Measurements from ENCODE around the gene PIGS.
A peak's percentile ranks its signal among the peaks of the same experiment; 100 is the strongest.

Gene PIGS

DNA sequence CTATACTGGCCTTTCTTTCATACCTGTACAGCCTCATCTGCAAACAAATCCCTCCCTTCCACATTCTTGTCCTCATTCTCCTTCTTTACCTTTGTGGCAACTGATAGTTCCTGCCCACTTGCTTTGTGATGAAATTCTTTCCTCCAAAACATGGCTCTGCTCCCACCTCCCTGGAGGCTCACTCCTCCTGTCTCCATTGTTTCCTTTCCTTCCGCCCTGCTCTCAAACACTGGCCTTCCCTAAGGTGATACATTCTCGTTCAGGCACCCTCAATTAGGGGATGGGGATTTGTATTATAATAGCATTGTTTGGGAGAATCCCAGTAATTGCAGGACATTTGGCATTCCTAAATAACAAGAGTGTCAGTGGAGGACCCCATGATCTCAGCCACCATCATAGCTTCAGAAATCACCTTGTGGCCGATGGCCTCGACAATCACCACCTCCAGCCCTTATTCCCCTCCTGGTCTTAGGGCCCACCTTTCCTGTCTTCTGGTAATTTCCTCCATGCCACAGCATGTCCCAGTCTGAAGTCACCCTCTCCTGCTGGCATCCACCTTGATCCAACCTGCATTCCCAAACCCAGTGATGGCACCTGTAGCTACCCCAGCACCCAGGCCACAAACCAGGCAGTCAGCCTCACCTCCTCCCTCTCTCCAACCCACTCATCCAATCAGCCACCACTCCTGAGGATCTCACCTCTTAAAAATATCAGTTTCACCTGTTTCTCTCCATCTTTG is 26.8 kb downstream of the PIGS start:
- H3K18ac ChIP-seq (ENCODE audit: low read length), result peak overlapping the region; percentile 49
- no peak overlapping the region for H2BK5ac ChIP-seq (ENCODE audit: low read length)
- H3K4me3 ChIP-seq (ENCODE audit: low read length in 2 of 2), result no peak overlapping the region
- H2BK15ac ChIP-seq (ENCODE audit: low read length), result no peak overlapping the region
- no peak overlapping the region for H3K9ac ChIP-seq (ENCODE audit: low read depth, low read length, poor library complexity)
- no CpG with 5 or more reads among the region's 4 CpGs for WGBS, 2 donors (ENCODE audit: extremely low coverage in 2 of 2, insufficient read length in 2 of 2, insufficient replicate concordance in 1 of 2)
- H3K23ac ChIP-seq (ENCODE audit: low read depth, low read length, poor library complexity), result no peak overlapping the region
- H4K8ac ChIP-seq (ENCODE audit: low read depth, low read length), result no peak overlapping the region
- H3K4ac ChIP-seq (ENCODE audit: low read length), result no peak overlapping the region
- peaks cover 4 to 12% of the 10 kb centered on the region in 2 donors for H3K4me1 ChIP-seq (ENCODE audit: control insufficient read depth in 2 of 2, insufficient read depth in 1 of 2, low read depth in 1 of 2, low read length in 2 of 2)
- peaks cover 5 to 23% of the 10 kb centered on the region in 2 donors for H3K36me3 ChIP-seq (replicated peaks in 1 of 2; ENCODE audit: control insufficient read depth in 2 of 2, insufficient read depth in 2 of 2, low read length in 2 of 2)
- no peak overlapping the region for H3K14ac ChIP-seq (ENCODE audit: low read length)
- no peak overlapping the region for H3K27ac ChIP-seq (replicated peaks; ENCODE audit: low read length)
- DNase-seq (ENCODE audit: low spot score), result no peak
- H3K27me3 ChIP-seq (ENCODE audit: control insufficient read depth in 3 of 3, insufficient read depth in 3 of 3, low read depth in 1 of 3, low read length in 3 of 3), result no peaks in the 10 kb centered on the region
- no peak overlapping the region for H2BK12ac ChIP-seq (ENCODE audit: low read length)
- no peaks in the 10 kb centered on the region for H3K79me1 ChIP-seq (ENCODE audit: low read depth, low read length)
- no peak overlapping the region for H2AK5ac ChIP-seq (ENCODE audit: low read depth, low read length)
- H4K91ac ChIP-seq (ENCODE audit: low read depth, low read length, poor library complexity), result no peak overlapping the region
- no peaks in the 10 kb centered on the region for H3K9me3 ChIP-seq (replicated peaks in 1 of 2; ENCODE audit: control insufficient read depth in 2 of 2, insufficient read depth in 1 of 2, low read depth in 1 of 2, low read length in 2 of 2)
- no peak overlapping the region for H2BK120ac ChIP-seq (ENCODE audit: low read depth, low read length)
- H3K4me2 ChIP-seq (ENCODE audit: insufficient read depth, low read length, poor library complexity, severe bottlenecking), result no peak overlapping the region
- H2AFZ ChIP-seq (ENCODE audit: low read length), result no peak overlapping the region

DNA sequence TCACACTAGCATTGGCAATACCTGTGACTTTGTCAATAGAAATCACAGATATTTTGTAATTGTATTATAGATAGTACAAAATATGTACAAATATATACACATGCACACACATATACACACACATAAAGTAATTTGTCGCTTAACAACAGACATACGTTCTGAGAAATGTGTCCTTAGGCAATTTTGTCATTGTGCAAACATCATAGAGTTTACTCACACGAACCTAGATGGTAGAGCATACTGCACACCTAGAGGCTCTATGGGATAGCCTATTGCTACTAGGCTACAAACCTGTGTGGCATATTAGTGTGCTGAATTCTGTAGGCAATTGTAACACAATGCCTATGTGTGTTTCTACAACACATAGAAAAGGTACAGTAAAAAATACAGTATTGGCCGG is 29.9 kb downstream of the PIGS start:
- no peaks in the 10 kb centered on the region for H3K79me1 ChIP-seq (ENCODE audit: low read depth, low read length)
- no peak overlapping the region for H3K4ac ChIP-seq (ENCODE audit: low read length)
- H3K27me3 ChIP-seq (ENCODE audit: control insufficient read depth in 3 of 3, insufficient read depth in 3 of 3, low read depth in 1 of 3, low read length in 3 of 3), result peaks cover 0 to 19% (median 0%) of the 10 kb centered on the region in 3 experiments
- H3K27ac ChIP-seq (replicated peaks; ENCODE audit: low read length), result no peak overlapping the region
- H3K9me3 ChIP-seq (replicated peaks in 1 of 2; ENCODE audit: control insufficient read depth in 2 of 2, insufficient read depth in 1 of 2, low read depth in 1 of 2, low read length in 2 of 2), result no peaks in the 10 kb centered on the region
- no peak overlapping the region for H3K4me3 ChIP-seq (ENCODE audit: low read length in 2 of 2)
- H2BK15ac ChIP-seq (ENCODE audit: low read length), result no peak overlapping the region
- H3K4me1 ChIP-seq (ENCODE audit: control insufficient read depth in 2 of 2, insufficient read depth in 1 of 2, low read depth in 1 of 2, low read length in 2 of 2), result peaks cover 4 to 8% of the 10 kb centered on the region in 2 donors
- no peak overlapping the region for H2BK120ac ChIP-seq (ENCODE audit: low read depth, low read length)
- no peak overlapping the region for H4K8ac ChIP-seq (ENCODE audit: low read depth, low read length)
- no peak overlapping the region for H3K23ac ChIP-seq (ENCODE audit: low read depth, low read length, poor library complexity)
- H3K14ac ChIP-seq (ENCODE audit: low read length), result no peak overlapping the region
- H2AFZ ChIP-seq (ENCODE audit: low read length), result no peak overlapping the region
- no peak overlapping the region for H2AK5ac ChIP-seq (ENCODE audit: low read depth, low read length)
- H3K4me2 ChIP-seq (ENCODE audit: insufficient read depth, low read length, poor library complexity, severe bottlenecking), result no peak overlapping the region
- no peak overlapping the region for H3K9ac ChIP-seq (ENCODE audit: low read depth, low read length, poor library complexity)
- no peak overlapping the region for H3K18ac ChIP-seq (ENCODE audit: low read length)
- no peak overlapping the region for H2BK12ac ChIP-seq (ENCODE audit: low read length)
- no peak overlapping the region for H4K91ac ChIP-seq (ENCODE audit: low read depth, low read length, poor library complexity)
- DNase-seq (ENCODE audit: low spot score), result no peak
- WGBS, 2 donors (ENCODE audit: extremely low coverage in 2 of 2, insufficient read length in 2 of 2, insufficient replicate concordance in 1 of 2), result no CpG with 5 or more reads among the region's 4 CpGs
- H3K36me3 ChIP-seq (replicated peaks in 1 of 2; ENCODE audit: control insufficient read depth in 2 of 2, insufficient read depth in 2 of 2, low read length in 2 of 2), result peaks cover 0 to 7% of the 10 kb centered on the region in 2 donors
- no peak overlapping the region for H2BK5ac ChIP-seq (ENCODE audit: low read length)

DNA sequence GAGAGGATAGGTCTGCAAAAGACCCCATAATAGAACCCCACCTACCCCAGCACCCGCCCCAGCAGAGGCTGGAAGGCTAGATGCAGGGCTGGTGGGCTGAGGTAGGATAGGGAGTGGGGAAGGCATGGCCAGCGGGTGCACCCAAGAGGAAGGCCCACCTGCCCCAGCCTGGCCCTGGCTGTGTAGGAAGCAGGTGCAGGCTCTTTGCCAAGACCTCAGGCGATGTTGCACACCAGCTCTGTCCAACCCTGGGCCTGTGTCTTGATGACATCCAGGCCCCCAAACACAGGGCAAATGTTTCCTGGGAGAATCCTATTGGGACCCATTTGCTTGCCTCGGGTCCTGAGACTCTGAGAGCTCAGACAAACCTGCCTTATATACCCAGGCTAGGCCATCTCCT is 31.1 kb downstream of the PIGS start:
- DNase-seq (ENCODE audit: low spot score), result no peak
- no peaks in the 10 kb centered on the region for H3K36me3 ChIP-seq (replicated peaks in 1 of 2; ENCODE audit: control insufficient read depth in 2 of 2, insufficient read depth in 2 of 2, low read length in 2 of 2)
- no CpG with 5 or more reads among the region's 4 CpGs for WGBS, 2 donors (ENCODE audit: extremely low coverage in 2 of 2, insufficient read length in 2 of 2, insufficient replicate concordance in 1 of 2)

DNA sequence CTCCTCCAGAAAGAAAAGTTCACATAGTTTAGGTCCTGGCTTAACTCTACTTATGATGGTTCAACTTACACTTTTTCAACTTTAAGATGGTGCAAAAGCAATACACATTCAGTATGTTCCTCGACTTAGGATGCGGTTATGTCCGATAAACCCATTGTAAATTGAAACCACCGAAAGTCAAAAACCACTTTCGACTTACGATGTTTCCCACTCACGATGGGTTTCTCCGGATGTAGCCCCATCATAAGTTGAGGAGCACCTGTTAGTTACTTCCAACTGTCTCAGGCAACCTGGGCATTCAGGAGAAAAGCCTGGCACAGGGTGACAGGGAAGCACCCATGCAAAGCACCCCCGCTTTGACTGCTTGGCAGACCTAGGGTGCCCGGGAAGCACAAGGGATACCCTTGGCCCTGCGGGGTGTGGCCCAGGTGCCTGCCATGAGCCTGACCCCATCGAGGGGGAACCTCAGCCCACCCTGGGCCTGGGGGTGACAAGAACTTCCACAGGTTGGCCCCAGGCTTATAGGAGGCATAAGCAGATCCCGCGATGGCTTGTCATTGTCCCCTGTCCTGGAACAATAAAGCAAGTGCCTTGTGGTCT is 32.9 kb downstream of the PIGS start:
- Histone ChIP-seq H4K8ac (ENCODE audit: low read depth, low read length) (no peak overlapping the region), H2BK5ac (ENCODE audit: low read length) (no peak overlapping the region), H3K4me3 (ENCODE audit: low read length in 2 of 2) (no peak overlapping the region), H3K9ac (ENCODE audit: low read depth, low read length, poor library complexity) (no peak overlapping the region), H3K4me1 (ENCODE audit: control insufficient read depth in 2 of 2, insufficient read depth in 1 of 2, low read depth in 1 of 2, low read length in 2 of 2) (no peaks in the 10 kb centered on the region), H2AK5ac (ENCODE audit: low read depth, low read length) (no peak overlapping the region), H3K14ac (ENCODE audit: low read length) (no peak overlapping the region), H3K4ac (ENCODE audit: low read length) (no peak overlapping the region), H3K27ac (replicated peaks; ENCODE audit: low read length) (no peak overlapping the region), H3K9me3 (replicated peaks in 1 of 2; ENCODE audit: control insufficient read depth in 2 of 2, insufficient read depth in 1 of 2, low read depth in 1 of 2, low read length in 2 of 2) (no peaks in the 10 kb centered on the region), H3K27me3 (ENCODE audit: control insufficient read depth in 3 of 3, insufficient read depth in 3 of 3, low read depth in 1 of 3, low read length in 3 of 3) (peaks cover 0 to 43% (median 0%) of the 10 kb centered on the region in 3 experiments), H2BK12ac (ENCODE audit: low read length) (no peak overlapping the region), H4K91ac (ENCODE audit: low read depth, low read length, poor library complexity) (no peak overlapping the region), H2BK15ac (ENCODE audit: low read length) (peak overlapping the region; percentile 81), H3K23ac (ENCODE audit: low read depth, low read length, poor library complexity) (no peak overlapping the region), H2BK120ac (ENCODE audit: low read depth, low read length) (no peak overlapping the region), H3K18ac (ENCODE audit: low read length) (peak overlapping the region; percentile 42), H3K79me1 (ENCODE audit: low read depth, low read length) (no peaks in the 10 kb centered on the region), H3K4me2 (ENCODE audit: insufficient read depth, low read length, poor library complexity, severe bottlenecking) (no peak overlapping the region), H2AFZ (ENCODE audit: low read length) (no peak overlapping the region), H3K36me3 (replicated peaks in 1 of 2; ENCODE audit: control insufficient read depth in 2 of 2, insufficient read depth in 2 of 2, low read length in 2 of 2) (no peaks in the 10 kb centered on the region)
- WGBS, 2 donors (ENCODE audit: extremely low coverage in 2 of 2, insufficient read length in 2 of 2, insufficient replicate concordance in 1 of 2), result no CpG with 5 or more reads among the region's 14 CpGs
- no peak for DNase-seq (ENCODE audit: low spot score)

More for the DNA sequence above, 31.1 kb downstream of the PIGS start:
- Histone ChIP-seq H4K91ac (ENCODE audit: low read depth, low read length, poor library complexity) (no peak overlapping the region), H2BK5ac (ENCODE audit: low read length) (peak overlapping the region; percentile 5), H3K23ac (ENCODE audit: low read depth, low read length, poor library complexity) (no peak overlapping the region), H3K79me1 (ENCODE audit: low read depth, low read length) (no peaks in the 10 kb centered on the region), H2BK120ac (ENCODE audit: low read depth, low read length) (no peak overlapping the region), H3K27me3 (ENCODE audit: control insufficient read depth in 3 of 3, insufficient read depth in 3 of 3, low read depth in 1 of 3, low read length in 3 of 3) (peaks cover 0 to 29% (median 0%) of the 10 kb centered on the region in 3 experiments), H2AK5ac (ENCODE audit: low read depth, low read length) (no peak overlapping the region), H3K9ac (ENCODE audit: low read depth, low read length, poor library complexity) (no peak overlapping the region), H3K27ac (replicated peaks; ENCODE audit: low read length) (no peak overlapping the region), H3K18ac (ENCODE audit: low read length) (no peak overlapping the region), H3K4me1 (ENCODE audit: control insufficient read depth in 2 of 2, insufficient read depth in 1 of 2, low read depth in 1 of 2, low read length in 2 of 2) (peaks cover 4 to 8% of the 10 kb centered on the region in 2 donors), H3K4ac (ENCODE audit: low read length) (no peak overlapping the region), H2BK15ac (ENCODE audit: low read length) (no peak overlapping the region), H3K4me2 (ENCODE audit: insufficient read depth, low read length, poor library complexity, severe bottlenecking) (no peak overlapping the region), H3K4me3 (ENCODE audit: low read length in 2 of 2) (no peak overlapping the region), H3K14ac (ENCODE audit: low read length) (no peak overlapping the region), H2AFZ (ENCODE audit: low read length) (no peak overlapping the region), H4K8ac (ENCODE audit: low read depth, low read length) (no peak overlapping the region), H3K9me3 (replicated peaks in 1 of 2; ENCODE audit: control insufficient read depth in 2 of 2, insufficient read depth in 1 of 2, low read depth in 1 of 2, low read length in 2 of 2) (no peaks in the 10 kb centered on the region), H2BK12ac (ENCODE audit: low read length) (peak overlapping the region; percentile 30)

All from neuronal stem cell (in vitro differentiated cells).